MM.1S (cell line): ENCODE data around the gene IGSF9B.

Experiments
- DNase-seq: peaks from one replicate; pipeline ENCODE4 v3.0.0-alpha.2; 2015
- H2AFZ ChIP-seq: fragments of 300-600 bp; sonication (generic); 2 replicates; pipeline ENCODE4 v1.6.0; 2016; ENCODE audit warnings: antibody characterized with exemption, low read length
- H3F3A ChIP-seq: fragments of 300-600 bp; sonication (generic); 2 replicates; pipeline ENCODE4 v1.6.1; 2016; ENCODE audit warnings: mild to moderate bottlenecking, antibody characterized with exemption, low read length, moderate library complexity, mixed read lengths; ENCODE audit not compliant: insufficient read depth
- H3K27ac ChIP-seq: fragments of 300-600 bp; sonication (generic); 2 replicates; pipeline ENCODE4 v1.5.1; 2016; ENCODE audit warnings: mild to moderate bottlenecking, low read length
- H3K27me3 ChIP-seq: fragments of 300-600 bp; sonication (generic); replicated peaks from 2 replicates; pipeline ENCODE4 v1.6.0; 2016; ENCODE audit warnings: low read length; ENCODE audit not compliant: insufficient read depth
- H3K36me3 ChIP-seq: fragments of 300-600 bp; sonication (generic); replicated peaks from 2 replicates; pipeline ENCODE4 v1.6.1; 2016; ENCODE audit warnings: mild to moderate bottlenecking, low read length, mixed read lengths; ENCODE audit not compliant: insufficient read depth
- H3K4me1 ChIP-seq: fragments of 300-600 bp; sonication (generic); 2 replicates; pipeline ENCODE4 v1.6.1; 2016; ENCODE audit warnings: low read length, mixed read lengths
- H3K4me2 ChIP-seq: fragments of 300-600 bp; sonication (generic); 2 replicates; pipeline ENCODE4 v1.6.0; 2016; ENCODE audit warnings: low read depth, low read length
- H3K4me3 ChIP-seq: fragments of 300-600 bp; sonication (generic); 2 replicates; pipeline ENCODE4 v1.5.1; 2016; ENCODE audit warnings: low read length, mixed read lengths
- H3K79me2 ChIP-seq: fragments of 300-600 bp; sonication (generic); 2 replicates; pipeline ENCODE4 v1.6.1; 2016; ENCODE audit warnings: mixed run types, low read length, mixed read lengths
- H3K9ac ChIP-seq: fragments of 300-600 bp; sonication (generic); 2 replicates; pipeline ENCODE4 v1.6.1; 2016; ENCODE audit warnings: low read length, mixed read lengths
- H3K9me2 ChIP-seq: fragments of 300-600 bp; sonication (generic); replicated peaks from 2 replicates; pipeline ENCODE4 v1.6.1; 2016; ENCODE audit warnings: mild to moderate bottlenecking, low read length, mixed read lengths; ENCODE audit not compliant: insufficient read depth
- H3K9me3 ChIP-seq: fragments of 300-600 bp; sonication (generic); replicated peaks from 2 replicates; pipeline ENCODE4 v1.6.1; 2016; ENCODE audit warnings: mild to moderate bottlenecking, low read length, mixed read lengths; ENCODE audit not compliant: insufficient read depth
- H4K20me1 ChIP-seq: fragments of 300-600 bp; sonication (generic); 2 replicates; pipeline ENCODE4 v1.6.1; 2016; ENCODE audit warnings: mild to moderate bottlenecking, low read length, moderate library complexity, mixed read lengths; ENCODE audit not compliant: insufficient read depth
- CTCF ChIP-seq: fragments of 300-600 bp; sonication (generic); IDR thresholded peaks from 2 replicates; pipeline ENCODE4 v1.5.1; 2016; ENCODE audit warnings: antibody characterized with exemption, low read length, mixed read lengths
- EZH2 ChIP-seq: fragments of 300-600 bp; sonication (generic); optimal IDR thresholded peaks from 2 replicates; pipeline ENCODE3; 2017; ENCODE audit warnings: low read depth, mild to moderate bottlenecking, antibody characterized with exemption, low read length, mixed read lengths
- EZH2phosphoT487 ChIP-seq: fragments of 300-600 bp; sonication (generic); IDR thresholded peaks from 2 replicates; pipeline ENCODE4 v1.6.1; 2018; ENCODE audit warnings: antibody characterized with exemption, low read length

The IGSF9B gene

GRCh38 chr11:133892126-133892525 is 64.6 kb downstream of the IGSF9B start:
- Histone ChIP-seq H3K9me2 (no peaks in the 10 kb centered on the region), H3K9ac (no peak overlapping the region), H3F3A (no peaks in the 10 kb centered on the region), H2AFZ (no peak overlapping the region), H3K36me3 (no peaks in the 10 kb centered on the region), H3K27ac (no peak overlapping the region), H3K4me1 (no peaks in the 10 kb centered on the region), H3K9me3 (no peaks in the 10 kb centered on the region), H3K4me2 (no peak overlapping the region), H3K27me3 (no peaks in the 10 kb centered on the region), H3K79me2 (no peaks in the 10 kb centered on the region), H3K4me3 (no peak overlapping the region), H4K20me1 (no peaks in the 10 kb centered on the region)
- no peak for DNase-seq
- TF ChIP-seq EZH2phosphoT487: no peak
- no peak for TF ChIP-seq EZH2
- TF ChIP-seq CTCF: no peak

GRCh38 chr11:133889893-133890292 is 66.9 kb downstream of the IGSF9B start:
- no peak for DNase-seq
- no peak for TF ChIP-seq EZH2
- TF ChIP-seq CTCF: no peak
- no peak for TF ChIP-seq EZH2phosphoT487
- no peak overlapping the region for H2AFZ ChIP-seq
- no peaks in the 10 kb centered on the region for H4K20me1 ChIP-seq
- no peak overlapping the region for H3K9ac ChIP-seq
- no peaks in the 10 kb centered on the region for H3K79me2 ChIP-seq
- no peak overlapping the region for H3K27ac ChIP-seq
- H3K4me2 ChIP-seq: no peak overlapping the region
- H3K4me3 ChIP-seq: no peak overlapping the region
- no peaks in the 10 kb centered on the region for H3K36me3 ChIP-seq
- no peaks in the 10 kb centered on the region for H3K4me1 ChIP-seq
- no peaks in the 10 kb centered on the region for H3K27me3 ChIP-seq
- H3K9me2 ChIP-seq: no peaks in the 10 kb centered on the region
- no peaks in the 10 kb centered on the region for H3F3A ChIP-seq
- H3K9me3 ChIP-seq: no peaks in the 10 kb centered on the region

GRCh38 chr11:133889188-133889587 is 67.6 kb downstream of the IGSF9B start:
- TF ChIP-seq CTCF (no peak), EZH2phosphoT487 (no peak), EZH2 (no peak)
- H2AFZ ChIP-seq: no peak overlapping the region

More at GRCh38 chr11:133889188-133889587, 67.6 kb downstream of the IGSF9B start:
- H4K20me1 ChIP-seq: no peaks in the 10 kb centered on the region
- H3K79me2 ChIP-seq: no peaks in the 10 kb centered on the region
- no peak overlapping the region for H3K27ac ChIP-seq
- no peaks in the 10 kb centered on the region for H3K4me1 ChIP-seq
- no peaks in the 10 kb centered on the region for H3K9me2 ChIP-seq
- no peaks in the 10 kb centered on the region for H3K9me3 ChIP-seq
- no peak overlapping the region for H3K4me2 ChIP-seq
- DNase-seq: no peak
- no peak overlapping the region for H3K9ac ChIP-seq
- H3K36me3 ChIP-seq: no peaks in the 10 kb centered on the region
- H3K4me3 ChIP-seq: no peak overlapping the region
- no peaks in the 10 kb centered on the region for H3K27me3 ChIP-seq
- H3F3A ChIP-seq: no peaks in the 10 kb centered on the region
